NT2/D1 (cell line): ENCODE measurements around the gene TINAGL1.

Source experiments
- SUZ12 ChIP-seq: IDR thresholded peaks from 2 replicates; pipeline ENCODE4 v1.6.1; 2011; ENCODE audit not compliant: insufficient read length, insufficient read depth; ENCODE audit errors: extremely low read depth
- YY1 ChIP-seq: IDR thresholded peaks from 2 replicates; pipeline ENCODE4 v1.6.1; 2011; ENCODE audit not compliant: insufficient read length, insufficient read depth

DNA sequence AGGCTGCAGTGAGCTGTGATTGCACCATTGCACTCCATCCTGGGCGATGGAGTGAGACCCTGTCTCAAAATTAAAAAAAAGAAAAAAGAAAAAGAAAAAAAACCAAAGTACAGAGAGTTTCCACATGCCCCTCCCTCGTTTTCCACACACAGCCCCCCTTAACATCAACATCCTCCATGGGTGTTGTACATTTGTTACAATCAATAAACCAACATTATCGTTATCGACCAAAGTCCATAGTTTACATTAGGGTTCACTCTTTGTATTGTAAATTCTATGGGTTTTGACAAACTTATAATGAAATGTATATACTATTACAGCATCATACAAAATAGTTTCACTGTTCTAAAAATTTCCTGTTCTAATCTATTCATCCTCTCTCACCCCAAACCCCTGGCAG lies 15.9 kb upstream of the TINAGL1 start:
- TF ChIP-seq SUZ12 = no peak
- TF ChIP-seq YY1 = no peak
